ENCODE data around the gene ZNF74. TPM values are rescaled to one million over a fixed set of nuclear protein-coding genes. Genes with fewer than 3 reads are reported as not detected.

ZNF74 gene
- total and polyA plus RNA-seq, 10 of the 15 experiments (the other 5 are each of a cell fraction or from before 2014, with no cell fraction given): 0.37 to 9.3 (median 5.1) TPM

DNA sequence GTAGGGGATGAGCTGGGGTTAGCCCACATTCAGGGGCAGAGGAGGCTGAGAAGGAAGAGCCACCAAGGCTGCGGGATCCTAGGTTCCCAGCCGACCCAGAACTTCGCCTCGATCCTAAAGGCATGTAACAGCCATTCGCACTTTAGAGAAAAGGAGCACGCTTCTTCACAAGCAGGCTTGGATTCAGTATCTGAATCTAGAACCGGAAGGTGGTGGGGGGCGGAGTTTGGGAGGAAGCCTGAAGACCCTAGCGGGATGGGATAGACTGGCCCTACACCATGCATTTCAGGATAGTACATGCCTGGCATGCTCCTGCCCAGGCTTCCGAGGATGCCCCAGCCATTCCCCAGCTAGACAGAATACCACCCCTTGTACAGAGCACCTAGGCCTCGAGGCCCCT is 39.2 kb downstream of the ZNF74 start:
- Histone ChIP-seq H3K36me3 (ENCODE audit: control insufficient read depth in 2 of 2, insufficient read depth in 2 of 2, low read length in 1 of 2) (no peaks in the 10 kb centered on the region), H3K4me1 (ENCODE audit: control insufficient read depth, insufficient read depth, low read length) (peaks cover 8% of the 10 kb centered on the region), H3K79me2 (ENCODE audit: control insufficient read depth, insufficient read depth, low read length) (no peaks in the 10 kb centered on the region), H3K27me3 (replicated peaks in 1 of 2; ENCODE audit: control insufficient read depth in 2 of 2, insufficient read depth in 2 of 2, low read length in 1 of 2) (peaks cover 12 to 23% of the 10 kb centered on the region in 2 experiments), H3K9me3 (replicated peaks; ENCODE audit: control insufficient read depth, insufficient read depth, low read length) (no peaks in the 10 kb centered on the region), H3K9ac (ENCODE audit: control insufficient read depth, insufficient read depth, low read length) (no peak overlapping the region), H3K4me2 (ENCODE audit: control insufficient read depth, insufficient read depth) (no peak overlapping the region), H3K4me3 (no peak overlapping the region), H2AFZ (ENCODE audit: control insufficient read depth, low read depth, low read length) (no peak overlapping the region), H4K20me1 (ENCODE audit: control insufficient read depth, insufficient read depth) (no peaks in the 10 kb centered on the region; the same call in 1 of the 2 replicates), H3K27ac (ENCODE audit: control insufficient read depth, insufficient read depth) (no peak overlapping the region)
- ChIA-PET SMC1A (ENCODE audit: uncharacterized antibody, unreplicated experiment) (no interaction called here), POLR2A (no interaction called here), CTCF (no interaction called here), RAD21 (ENCODE audit: unreplicated experiment) (no interaction called here)
- no peak for DNase-seq (ENCODE audit: low read depth, low spot score)
- no peak for TF ChIP-seq NFIC (IDR thresholded peaks at IDR 0.05; ENCODE audit: low read depth, low read length)
- no peak for TF ChIP-seq KLF5 (IDR thresholded peaks at IDR 0.05; ENCODE audit: partially characterized antibody)
- no peak for TF ChIP-seq KAT2A (conservative IDR thresholded peaks at IDR 0.05; ENCODE audit: control insufficient read depth, low read depth, low read length)
- TF ChIP-seq BRCA1 (IDR thresholded peaks at IDR 0.05; ENCODE audit: low read depth, low read length): no peak
- TF ChIP-seq BACH1 (IDR thresholded peaks at IDR 0.05; ENCODE audit: borderline replicate concordance): no peak
- TF ChIP-seq SREBF1 (IDR thresholded peaks at IDR 0.05; ENCODE audit: low read length): no peak
- TF ChIP-seq USF1 (IDR thresholded peaks at IDR 0.05; ENCODE audit: borderline replicate concordance, extremely low read length, insufficient read depth, low read depth, low read length): no peak
- TF ChIP-seq NRF1 (conservative IDR thresholded peaks at IDR 0.05; ENCODE audit: low read depth, low read length): no peak
- intact Hi-C loops (cut with micrococcal nuclease; ENCODE audit: unreplicated experiment): no loop called here
- 78% methylated on average over 11 of the region's 11 CpGs for WGBS (ENCODE audit: insufficient coverage, insufficient replicate concordance, low lambda C conversion rate, missing lambda C conversion rate)
- FAIRE-seq: no peak
- in situ Hi-C loops (cut with MboI): no loop called here
- no peak for ATAC-seq
- BruUV-seq (replicated peaks): no TSS peak
